AG09319 (cell line): ENCODE data around the gene EMILIN3.

Experiments used
- DNase-seq: peaks from one replicate; pipeline ENCODE4 v3.0.0-alpha.2; 2010; ENCODE audit warnings: low read depth; ENCODE audit errors: extremely low read depth
- TF ChIP-seq, protein P1 (sequence below): IDR thresholded peaks from 2 replicates; pipeline ENCODE4 v1.5.1; 2011; ENCODE audit warnings: low read depth, mild to moderate bottlenecking, inconsistent platforms, low read length, moderate library complexity

EMILIN3 gene

DNA sequence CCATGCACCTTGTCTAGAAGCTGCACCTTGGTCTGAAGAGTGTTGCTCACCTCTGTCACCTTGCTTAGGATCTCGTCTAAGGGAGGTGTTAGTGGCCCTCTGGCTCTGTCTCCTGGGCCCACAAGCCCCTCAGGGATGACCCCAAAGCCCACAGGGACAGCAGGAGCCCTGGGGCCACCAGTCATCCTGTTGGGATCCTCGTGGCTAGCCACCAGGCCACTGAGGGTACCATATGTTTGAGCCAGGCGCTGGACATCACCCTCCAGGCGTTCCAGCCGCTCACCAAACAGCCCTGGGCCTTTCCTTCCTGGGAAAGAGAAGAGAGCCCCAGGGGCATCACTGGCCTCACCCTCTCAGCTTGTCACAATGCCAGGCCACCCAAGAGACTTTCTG lies 3.9 kb downstream of the EMILIN3 start:
- DNase-seq: no peak
- TF ChIP-seq, protein P1, sequence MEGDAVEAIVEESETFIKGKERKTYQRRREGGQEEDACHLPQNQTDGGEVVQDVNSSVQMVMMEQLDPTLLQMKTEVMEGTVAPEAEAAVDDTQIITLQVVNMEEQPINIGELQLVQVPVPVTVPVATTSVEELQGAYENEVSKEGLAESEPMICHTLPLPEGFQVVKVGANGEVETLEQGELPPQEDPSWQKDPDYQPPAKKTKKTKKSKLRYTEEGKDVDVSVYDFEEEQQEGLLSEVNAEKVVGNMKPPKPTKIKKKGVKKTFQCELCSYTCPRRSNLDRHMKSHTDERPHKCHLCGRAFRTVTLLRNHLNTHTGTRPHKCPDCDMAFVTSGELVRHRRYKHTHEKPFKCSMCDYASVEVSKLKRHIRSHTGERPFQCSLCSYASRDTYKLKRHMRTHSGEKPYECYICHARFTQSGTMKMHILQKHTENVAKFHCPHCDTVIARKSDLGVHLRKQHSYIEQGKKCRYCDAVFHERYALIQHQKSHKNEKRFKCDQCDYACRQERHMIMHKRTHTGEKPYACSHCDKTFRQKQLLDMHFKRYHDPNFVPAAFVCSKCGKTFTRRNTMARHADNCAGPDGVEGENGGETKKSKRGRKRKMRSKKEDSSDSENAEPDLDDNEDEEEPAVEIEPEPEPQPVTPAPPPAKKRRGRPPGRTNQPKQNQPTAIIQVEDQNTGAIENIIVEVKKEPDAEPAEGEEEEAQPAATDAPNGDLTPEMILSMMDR: no peak

DNA sequence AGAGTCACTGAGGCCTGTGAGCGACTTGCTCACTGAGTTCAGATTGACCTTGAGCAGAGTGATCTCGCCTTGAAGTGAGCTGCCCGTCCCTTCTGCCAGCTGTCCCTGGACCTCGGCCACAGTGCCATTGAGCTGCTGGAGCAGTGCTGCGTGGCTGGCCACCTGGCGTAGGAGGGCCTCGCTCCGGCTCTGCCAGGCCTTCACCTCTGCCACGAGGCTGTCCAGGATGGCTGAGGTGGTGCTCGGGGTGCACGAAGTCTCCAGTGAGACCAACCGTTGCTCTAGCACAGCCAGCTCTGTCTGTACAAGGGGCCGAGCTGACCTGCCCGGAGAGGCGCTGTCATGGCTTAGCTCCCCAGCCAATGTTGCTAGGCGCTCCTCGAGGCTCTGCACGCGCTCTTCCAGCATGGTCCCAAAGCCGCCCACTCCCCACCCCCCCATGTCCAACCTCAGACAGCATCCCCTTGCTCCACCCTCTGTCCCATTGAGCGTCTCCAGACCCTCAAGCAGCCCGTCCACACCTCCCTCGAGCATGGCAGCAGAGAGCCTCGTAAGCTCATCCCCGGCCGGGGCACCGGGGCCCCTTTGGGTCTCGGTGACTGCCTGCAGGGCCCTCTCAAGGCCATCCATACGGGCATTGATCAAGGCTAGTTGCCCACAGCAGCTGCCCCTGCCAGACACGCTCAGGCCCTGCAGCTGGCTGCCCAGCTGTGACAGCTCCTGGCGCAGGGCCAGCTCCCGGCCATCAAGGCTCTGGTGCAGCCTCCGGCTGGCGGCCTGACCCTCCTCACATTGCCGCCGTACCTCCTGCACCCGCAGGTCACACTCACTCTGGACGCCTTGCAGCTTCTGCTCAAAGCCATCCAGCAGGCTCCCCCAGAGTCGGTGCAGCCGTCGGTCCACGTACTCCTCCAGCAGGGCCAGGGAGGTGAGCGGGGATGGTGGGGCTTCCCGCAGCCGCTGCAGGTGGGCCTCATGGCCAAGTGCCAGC lies 4.6 kb downstream of the EMILIN3 start:
- TF ChIP-seq, protein P1: no peak
- no peak for DNase-seq

DNA sequence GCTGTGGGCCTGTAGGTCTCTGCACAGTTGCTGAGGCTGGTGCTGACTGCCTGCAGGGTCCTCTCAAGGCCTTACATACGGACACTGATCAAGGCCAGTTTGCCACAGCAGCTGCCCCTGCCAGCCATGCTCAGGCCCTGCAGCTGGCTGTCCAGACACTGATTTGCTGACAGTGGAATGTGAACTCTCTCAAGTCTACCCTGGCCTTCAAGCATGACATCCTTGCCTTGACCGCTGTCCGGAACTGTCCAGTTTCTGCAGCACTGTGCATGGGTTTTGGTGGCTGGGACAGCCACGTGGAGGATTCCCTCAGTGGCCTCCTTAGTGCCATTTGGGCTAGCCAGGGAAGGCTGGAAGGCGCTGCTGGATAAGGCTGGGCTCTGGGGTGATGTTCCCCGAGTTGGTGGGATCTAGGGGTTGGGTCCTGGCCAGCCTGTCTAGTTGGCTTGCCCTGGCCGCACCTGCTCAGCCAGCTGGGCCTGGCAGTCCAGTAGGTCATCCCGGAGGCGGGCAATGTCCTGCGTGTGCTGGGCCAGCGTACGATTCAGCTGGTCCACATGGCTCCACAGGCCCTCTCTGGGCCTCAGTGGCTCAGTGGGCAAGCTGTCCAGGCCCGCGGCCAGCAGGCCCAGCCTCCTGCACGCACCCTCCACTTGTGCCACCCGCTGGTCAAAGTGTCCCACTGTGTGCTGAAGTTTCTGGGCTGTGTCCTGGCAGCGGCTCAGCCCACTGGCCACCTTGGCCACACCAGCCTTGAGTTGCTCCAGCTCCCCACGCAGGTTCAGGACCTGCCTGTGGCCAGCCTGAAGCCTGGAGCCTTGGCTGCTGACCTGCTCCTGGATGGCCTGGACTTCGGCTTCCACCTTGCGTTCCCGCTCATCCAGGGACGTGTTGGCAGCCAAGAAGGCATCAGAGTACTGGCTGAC lies 5.5 kb downstream of the EMILIN3 start:
- DNase-seq: no peak
- TF ChIP-seq, protein P1: no peak

DNA sequence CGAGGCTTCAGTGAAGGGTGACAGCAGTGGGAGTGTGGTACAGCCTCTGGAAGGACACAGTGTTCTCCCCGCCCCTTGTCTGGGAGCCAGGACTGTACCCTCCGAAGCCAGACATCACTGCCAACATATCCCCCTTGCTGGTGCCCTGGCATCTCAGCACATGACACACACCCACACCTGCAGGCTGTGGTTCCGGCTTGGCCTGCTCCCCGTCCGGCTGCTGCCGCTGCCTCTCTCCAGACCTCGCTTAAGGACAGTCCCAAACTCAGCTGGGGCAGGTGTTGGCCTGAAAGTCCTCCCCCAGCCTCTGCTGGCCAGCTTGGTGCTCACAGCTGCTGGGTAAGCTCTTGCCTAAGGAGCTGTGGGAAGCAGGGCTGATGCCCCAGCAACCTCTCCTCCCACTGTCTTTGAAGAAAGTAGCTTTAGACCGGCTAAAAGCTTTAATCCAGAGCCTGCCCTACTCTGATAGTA lies 7.0 kb downstream of the EMILIN3 start:
- DNase-seq: no peak
- TF ChIP-seq, protein P1: no peak

DNA sequence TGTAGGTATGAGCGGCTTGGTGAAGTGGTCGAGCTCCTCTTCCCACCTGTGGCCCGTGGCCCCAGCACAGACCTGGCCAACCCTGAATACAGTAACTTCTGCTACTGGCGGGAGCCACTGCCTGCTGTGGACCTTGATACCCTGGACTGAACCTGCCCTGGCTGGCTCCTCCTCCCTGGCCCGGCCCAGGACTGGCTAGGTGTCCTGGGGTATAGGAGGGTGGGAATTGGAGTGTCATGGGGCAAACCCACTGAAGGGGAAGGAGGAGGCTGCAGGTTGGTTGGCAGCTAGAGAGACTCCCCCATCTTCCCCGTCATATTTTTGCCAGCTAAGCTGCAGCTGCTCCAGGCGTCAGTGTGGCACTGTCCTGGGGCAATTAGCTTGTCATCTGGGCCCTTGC lies 7.9 kb downstream of the EMILIN3 start:
- TF ChIP-seq, protein P1: no peak

DNA sequence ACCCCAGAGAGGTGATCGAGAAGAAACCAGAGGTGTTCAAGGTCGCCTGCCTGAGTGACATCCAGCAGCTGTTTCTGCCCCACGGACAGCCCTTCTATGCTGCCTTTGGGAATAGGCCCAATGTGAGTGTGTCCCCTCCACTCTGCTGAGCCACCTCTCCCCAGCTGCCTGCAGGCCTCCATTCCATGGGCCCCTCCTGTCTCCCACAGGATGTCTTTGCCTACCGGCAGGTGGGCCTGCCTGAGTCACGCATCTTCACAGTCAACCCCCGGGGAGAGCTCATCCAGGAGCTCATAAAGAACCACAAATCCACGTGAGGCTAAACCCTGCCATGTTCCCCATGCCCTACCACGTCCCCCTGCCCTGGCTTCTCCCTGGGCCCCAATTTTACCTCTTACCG lies 8.4 kb downstream of the EMILIN3 start:
- no peak for DNase-seq
- TF ChIP-seq, protein P1: no peak

More for the DNA sequence above, 7.9 kb downstream of the EMILIN3 start:
- no peak for DNase-seq
